DMS114 treated with DMSO at 0.1 percent for 48 hours (cell line): ENCODE measurements around the gene CENPF.

Experiments used
- DNase-seq: peaks from one replicate; lab custom pipeline; 2025; ENCODE audit not compliant: unreplicated experiment; lab: John Stamatoyannopoulos, UW

CENPF gene

DNA sequence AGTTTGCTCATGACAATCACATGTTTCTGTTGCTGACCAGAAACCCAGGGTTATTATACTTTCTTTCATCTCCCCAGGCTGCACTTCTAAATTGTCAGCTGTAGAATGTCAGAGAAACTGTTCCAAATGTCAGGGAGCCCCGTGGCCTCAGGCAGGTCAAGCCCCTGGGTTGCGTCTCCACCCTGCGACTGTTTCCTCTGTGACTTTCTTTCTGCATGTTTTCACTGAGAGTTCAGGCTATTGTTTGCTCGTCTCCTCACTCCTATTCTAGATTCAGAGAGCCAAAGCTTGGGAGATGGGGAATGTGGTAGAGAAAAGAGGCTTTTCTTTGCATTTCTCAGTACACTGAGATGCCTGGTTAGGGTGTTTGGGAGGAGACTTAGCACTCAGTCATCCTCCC lies 97.4 kb downstream of the CENPF start:
- DNase-seq: no peak

DNA sequence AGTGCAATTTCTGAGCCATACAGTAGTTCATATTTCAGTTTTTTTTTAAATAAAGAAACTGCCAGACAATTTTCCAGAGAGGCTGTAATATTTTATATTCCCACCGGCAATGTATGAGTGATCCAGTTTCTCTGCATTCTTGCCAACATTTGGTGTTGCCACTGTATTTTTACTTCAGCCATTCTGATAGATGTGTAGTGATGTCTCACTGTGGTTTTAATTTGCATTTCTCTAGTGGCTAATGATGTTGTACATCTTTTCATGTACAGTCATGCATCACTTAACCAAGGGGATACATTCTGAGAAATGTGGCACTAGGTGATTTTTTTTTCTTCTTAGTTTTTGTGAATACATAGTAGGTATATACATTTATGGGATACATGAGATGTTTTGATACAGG lies 99.6 kb downstream of the CENPF start:
- no peak for DNase-seq

DNA sequence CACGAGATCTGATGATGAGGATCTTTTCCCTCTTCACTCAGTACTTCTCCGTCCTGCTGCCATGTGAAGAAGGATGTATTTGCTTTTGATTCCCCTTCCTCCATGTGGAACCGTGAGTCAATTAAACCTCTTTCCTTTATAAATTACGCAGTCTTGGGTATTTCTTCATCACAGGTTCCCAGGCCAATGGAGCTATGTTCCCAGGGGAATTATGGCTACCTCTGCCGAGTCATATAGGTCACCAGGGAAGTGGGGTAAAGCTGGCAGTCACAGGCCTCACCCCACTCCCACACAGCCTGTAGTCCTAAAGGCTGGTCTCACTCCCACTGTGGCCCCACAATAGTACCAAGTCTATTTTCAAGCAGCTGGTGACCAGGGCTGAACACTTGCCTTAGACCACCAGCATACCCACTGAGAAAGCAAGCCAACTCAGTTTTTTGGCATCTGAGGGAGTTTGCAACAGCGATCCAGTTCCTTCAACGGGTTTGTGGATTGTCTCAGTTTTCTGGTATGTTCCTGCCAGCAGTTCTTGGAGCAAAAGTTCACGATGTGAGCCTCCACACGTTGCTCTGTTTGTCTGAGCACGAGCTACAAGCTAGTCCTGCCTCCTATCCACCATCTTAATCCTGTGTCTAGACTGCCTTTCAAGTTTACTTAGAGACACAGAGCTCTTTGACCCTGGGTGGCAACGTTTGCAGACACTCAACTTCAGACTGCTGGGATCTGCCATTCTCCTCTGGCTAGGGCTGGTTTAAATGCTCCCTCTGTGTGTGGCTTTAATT lies 104.5 kb downstream of the CENPF start:
- no peak for DNase-seq

DNA sequence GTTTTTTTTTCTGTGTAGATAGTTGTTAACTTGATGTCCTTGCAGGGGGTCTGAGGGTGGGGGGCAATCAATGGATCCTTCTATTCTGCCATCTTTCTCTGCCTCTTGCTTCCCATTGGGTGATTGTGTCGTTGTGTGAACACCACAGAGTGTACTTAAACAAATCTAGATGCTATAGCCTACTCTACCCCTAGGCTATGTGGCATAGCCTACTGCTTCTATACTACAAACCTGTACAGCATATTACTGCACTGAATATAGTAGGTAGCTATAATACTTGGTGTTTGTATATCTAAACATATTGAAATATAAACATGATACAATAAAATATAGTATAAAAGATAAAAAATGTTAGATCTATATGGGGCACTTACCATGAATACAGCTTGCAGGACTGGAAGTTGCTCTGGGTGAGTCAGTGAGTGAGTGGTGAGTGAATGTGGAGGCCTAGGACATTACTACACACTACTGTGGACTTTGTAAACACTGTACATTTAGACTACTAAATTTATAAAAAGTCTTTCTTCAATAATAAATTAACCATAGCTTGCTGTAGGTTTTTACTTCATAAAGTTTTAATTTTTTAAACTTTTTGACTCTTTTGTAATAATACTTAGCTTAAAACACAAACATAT lies 105.4 kb downstream of the CENPF start:
- DNase-seq: no peak

DNA sequence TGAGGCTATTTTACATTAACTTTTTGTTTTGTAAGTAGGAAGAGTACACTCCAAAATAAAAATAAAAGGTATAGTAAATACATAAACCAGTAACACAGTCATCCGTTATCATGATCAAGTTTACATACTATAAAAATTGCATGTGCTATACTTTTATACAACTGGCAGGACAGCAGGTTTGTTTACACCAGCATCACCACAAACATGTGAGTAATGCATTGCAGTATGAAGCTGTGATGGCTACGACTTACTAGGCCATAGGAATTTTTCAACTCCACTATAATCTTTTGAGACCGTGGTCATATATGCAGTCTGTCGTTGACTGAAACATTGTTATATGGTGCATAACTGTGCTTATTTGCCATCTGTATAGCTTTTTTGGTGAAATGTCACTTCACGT lies 106.2 kb downstream of the CENPF start:
- no peak for DNase-seq

DNA sequence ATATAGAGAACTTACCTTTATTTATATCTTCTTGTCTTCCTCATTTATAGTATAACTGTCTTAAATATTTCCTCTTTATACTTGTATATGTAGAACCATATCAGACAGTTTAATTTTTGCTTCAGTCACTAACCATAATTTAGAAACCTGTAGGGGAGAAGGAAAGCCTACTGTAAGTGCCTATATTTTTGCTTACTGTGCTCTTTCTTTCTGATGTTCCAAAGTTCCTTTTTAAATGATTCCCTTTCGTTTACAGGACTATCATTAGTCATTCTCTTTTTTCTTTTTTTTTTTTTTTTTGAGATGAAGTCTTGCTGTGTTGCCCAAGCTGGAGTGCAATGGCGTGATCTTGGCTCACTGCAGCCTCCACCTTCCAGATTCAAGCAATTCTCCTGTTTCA lies 109.7 kb downstream of the CENPF start:
- DNase-seq: no peak
